ENCODE data around the gene AP2B1. TPM values are rescaled to one million over a fixed set of nuclear protein-coding genes. Genes with fewer than 3 reads are reported as not detected.
A peak's percentile ranks its signal among the peaks of the same experiment; 100 is the strongest.
"Not testable (repeated sequence)": the region's sequence is repeated elsewhere in the genome, so short reads cannot be mapped to it uniquely, and the experiment has no call there.

AP2B1 gene
- total RNA-seq, 1 experiment from 2014 or later: 195 TPM

GRCh38 chr17:35557353-35557752 is 29.8 kb upstream of the AP2B1 start (continued):
- TF ChIP-seq ZNF396 (CRISPR knock-in tag; IDR thresholded peaks at IDR 0.05; ENCODE audit: borderline replicate concordance): no peak

DNA sequence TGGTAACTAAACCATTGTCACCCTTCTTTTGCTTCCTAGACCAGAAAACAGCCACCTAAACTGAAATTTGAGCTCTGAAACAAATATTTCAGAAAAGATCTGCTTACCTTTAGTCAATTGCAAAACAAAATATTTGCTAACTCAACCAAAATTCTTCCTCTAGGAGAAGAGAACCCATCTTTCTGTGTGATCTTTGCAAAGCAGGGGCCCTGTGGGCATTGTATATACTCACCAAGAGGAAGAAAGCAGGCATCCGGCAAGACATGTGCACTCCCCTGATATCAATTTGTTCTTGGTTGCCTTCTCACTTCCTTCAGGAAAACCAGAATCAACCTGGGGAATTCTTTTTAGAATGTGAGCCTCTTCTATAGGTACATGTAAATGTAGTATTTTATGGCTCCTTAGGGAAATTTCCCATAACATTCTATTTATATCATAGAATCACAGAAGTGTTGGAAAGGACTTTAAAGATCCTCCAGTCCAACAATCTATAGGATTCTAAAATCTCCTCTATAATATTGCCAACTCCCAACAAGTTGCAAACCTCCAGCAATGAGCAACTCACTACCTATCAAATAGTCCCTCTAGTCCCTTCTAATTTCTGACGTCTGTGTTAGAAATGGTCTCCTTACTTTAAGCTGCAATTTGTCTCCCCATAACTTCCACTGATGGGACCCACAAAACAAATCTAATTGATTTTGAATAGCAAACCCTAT is 27.5 kb upstream of the AP2B1 start:
- DNase-seq (ENCODE audit: low spot score) (no peak), ATAC-seq (no peak)
- no peaks in the 10 kb centered on the region for H3K36me3 Mint-ChIP-seq
- no peak for TF ChIP-seq ZNF512 (CRISPR knock-in tag; IDR thresholded peaks at IDR 0.05; ENCODE audit: borderline replicate concordance)
- TF ChIP-seq, protein P1, sequence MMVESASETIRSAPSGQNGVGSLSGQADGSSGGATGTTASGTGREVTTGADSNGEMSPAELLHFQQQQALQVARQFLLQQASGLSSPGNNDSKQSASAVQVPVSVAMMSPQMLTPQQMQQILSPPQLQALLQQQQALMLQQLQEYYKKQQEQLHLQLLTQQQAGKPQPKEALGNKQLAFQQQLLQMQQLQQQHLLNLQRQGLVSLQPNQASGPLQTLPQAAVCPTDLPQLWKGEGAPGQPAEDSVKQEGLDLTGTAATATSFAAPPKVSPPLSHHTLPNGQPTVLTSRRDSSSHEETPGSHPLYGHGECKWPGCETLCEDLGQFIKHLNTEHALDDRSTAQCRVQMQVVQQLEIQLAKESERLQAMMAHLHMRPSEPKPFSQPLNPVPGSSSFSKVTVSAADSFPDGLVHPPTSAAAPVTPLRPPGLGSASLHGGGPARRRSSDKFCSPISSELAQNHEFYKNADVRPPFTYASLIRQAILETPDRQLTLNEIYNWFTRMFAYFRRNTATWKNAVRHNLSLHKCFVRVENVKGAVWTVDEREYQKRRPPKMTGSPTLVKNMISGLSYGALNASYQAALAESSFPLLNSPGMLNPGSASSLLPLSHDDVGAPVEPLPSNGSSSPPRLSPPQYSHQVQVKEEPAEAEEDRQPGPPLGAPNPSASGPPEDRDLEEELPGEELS (CRISPR knock-in tag; IDR thresholded peaks at IDR 0.05): no peak
- no peak for TF ChIP-seq NFE2L1 (CRISPR knock-in tag; IDR thresholded peaks at IDR 0.05)
- no peak for TF ChIP-seq JAZF1 (CRISPR knock-in tag; IDR thresholded peaks at IDR 0.05)
- no peak for TF ChIP-seq GRHL2 (CRISPR knock-in tag; IDR thresholded peaks at IDR 0.05; ENCODE audit: insufficient replicate concordance, severe bottlenecking)
- H3K27ac Mint-ChIP-seq: no peak overlapping the region
- no peaks in the 10 kb centered on the region for H3K9me3 Mint-ChIP-seq
- no peaks in the 10 kb centered on the region for H3K4me1 Mint-ChIP-seq
- POLR2A ChIA-PET: no interaction called here
- no peak overlapping the region for H3K4me3 Mint-ChIP-seq
- H3K27me3 Mint-ChIP-seq (ENCODE audit: low read depth): peaks cover 33% of the 10 kb centered on the region
- CTCF ChIA-PET: no interaction called here

GRCh38 chr17:35560703-35561102 is 26.4 kb upstream of the AP2B1 start, which contains the start of gene SLFN14:
TSS of gene SLFN14 (minus strand) at chr17:35560819. CDS start at chr17:35558062, 2,757 bp downstream.
- ATAC-seq (no peak), DNase-seq (ENCODE audit: low spot score) (no peak)
- H3K27me3 Mint-ChIP-seq (ENCODE audit: low read depth): peaks cover 42% of the 10 kb centered on the region
- no peaks in the 10 kb centered on the region for H3K4me1 Mint-ChIP-seq
- H3K36me3 Mint-ChIP-seq: no peaks in the 10 kb centered on the region
- CTCF ChIA-PET: no interaction called here
- no peak within 1 kb of the TSS for H3K27ac Mint-ChIP-seq
- TF ChIP-seq ZNF219 (CRISPR knock-in tag; IDR thresholded peaks at IDR 0.05; ENCODE audit: borderline replicate concordance) (no peak), ZNF263 (CRISPR knock-in tag; IDR thresholded peaks at IDR 0.05; ENCODE audit: low read depth) (no peak), EMX1 (CRISPR knock-in tag; IDR thresholded peaks at IDR 0.05) (no peak)
- POLR2A ChIA-PET: no interaction called here
- no peak within 1 kb of the TSS for H3K4me3 Mint-ChIP-seq
- H3K9me3 Mint-ChIP-seq: no peaks in the 10 kb centered on the region

GRCh38 chr17:35563181-35563580 is 23.9 kb upstream of the AP2B1 start:
- DNase-seq (ENCODE audit: low spot score); H3K4me3 Mint-ChIP-seq; H3K36me3 Mint-ChIP-seq; POLR2A ChIA-PET; H3K4me1 Mint-ChIP-seq; H3K9me3 Mint-ChIP-seq; ATAC-seq; H3K27ac Mint-ChIP-seq: not testable (repeated sequence)
- CTCF ChIA-PET: interaction anchor here (0.8 to 1.5 kb wide), 2 partner anchors 16 to 34 kb away, joined by 4 to 5 read pairs; partner anchors contain the start of gene PEX12
- peaks cover 47% of the 10 kb centered on the region for H3K27me3 Mint-ChIP-seq (ENCODE audit: low read depth)

- POLR2A ChIA-PET: interaction anchor here (0.6 to 2.4 kb wide), 5 partner anchors 12 to 447 kb away, joined by 4 to 13 read pairs (median 5); partner anchors contain the start of gene PEX12
- 0 out of 2 replicates have a peak overlapping the region, but pooled peaks have one; percentile 25 for H3K27ac Mint-ChIP-seq
- TF ChIP-seq MLX (CRISPR knock-in tag; IDR thresholded peaks at IDR 0.05) (no peak), FOXK1 (CRISPR knock-in tag; IDR thresholded peaks at IDR 0.05) (no peak), SOX15 (CRISPR knock-in tag; IDR thresholded peaks at IDR 0.05) (no peak), RORB (CRISPR knock-in tag; IDR thresholded peaks at IDR 0.05) (no peak), ATF6 (CRISPR knock-in tag; IDR thresholded peaks at IDR 0.05) (no peak), FOXJ3 (CRISPR knock-in tag; IDR thresholded peaks at IDR 0.05; ENCODE audit: borderline replicate concordance) (no peak), MXD4 (CRISPR knock-in tag; IDR thresholded peaks at IDR 0.05; ENCODE audit: borderline replicate concordance) (no peak), MAX (CRISPR knock-in tag; IDR thresholded peaks at IDR 0.05) (no peak), ZNF263 (CRISPR knock-in tag; IDR thresholded peaks at IDR 0.05; ENCODE audit: low read depth) (no peak), NFE2L1 (CRISPR knock-in tag; IDR thresholded peaks at IDR 0.05) (no peak), ZBTB43 (CRISPR knock-in tag; IDR thresholded peaks at IDR 0.05) (no peak)
These were observed 20.2 kb upstream of the AP2B1 start for GRCh38 chr17:35566968-35567367.

More at GRCh38 chr17:35566968-35567367, 20.2 kb upstream of the AP2B1 start:
- CTCF ChIA-PET: interaction anchor here (0.6 to 2.0 kb wide), 4 partner anchors 12 to 324 kb away, joined by 3 to 7 read pairs (median 5); partner anchors contain the start of gene PEX12
- no peaks in the 10 kb centered on the region for H3K9me3 Mint-ChIP-seq
- peak overlapping the region; percentile 97 for H3K4me3 Mint-ChIP-seq
- DNase-seq (ENCODE audit: low spot score) (no peak), ATAC-seq (no peak)
- no peaks in the 10 kb centered on the region for H3K36me3 Mint-ChIP-seq
- peaks cover 38% of the 10 kb centered on the region for H3K27me3 Mint-ChIP-seq (ENCODE audit: low read depth)
- peaks cover 13% of the 10 kb centered on the region for H3K4me1 Mint-ChIP-seq
